Erythroblast (primary cell): Measurements from ENCODE around the gene ZIM2.

Experiments
- GATA1 ChIP-seq: IDR thresholded peaks from 2 replicates; pipeline ENCODE4 v1.6.1; 2011; ENCODE audit warnings: low read depth, mild to moderate bottlenecking, control low read depth, low read length, moderate library complexity
- POLR2A ChIP-seq: IDR thresholded peaks from 2 replicates; pipeline ENCODE4 v1.6.1; 2011; ENCODE audit warnings: mild to moderate bottlenecking, low read length

DNA sequence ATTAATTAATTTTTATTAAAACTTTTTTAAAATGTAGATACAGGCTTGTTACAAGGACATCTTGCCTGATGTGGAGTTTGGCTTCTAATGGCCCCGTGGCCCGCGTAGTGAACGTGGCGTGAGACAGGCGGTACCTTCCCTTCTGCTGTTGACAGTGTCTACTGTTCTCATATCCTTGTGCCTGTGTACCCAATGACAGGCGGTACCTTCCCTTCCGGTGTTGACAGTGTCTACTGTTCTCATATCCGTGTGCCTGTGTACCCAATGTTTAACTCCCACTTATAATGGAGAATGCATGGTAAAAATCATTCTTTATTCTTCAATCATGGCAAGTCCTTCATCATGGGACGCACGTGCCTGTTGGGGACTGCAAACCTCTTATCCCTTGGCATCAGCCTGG, 89.9 kb downstream of the ZIM2 start:
- TF ChIP-seq POLR2A (no peak), GATA1 (no peak)
